ENCODE data around the gene OSBPL7.
"Not testable (repeated sequence)": the region's sequence is repeated elsewhere in the genome, so short reads cannot be mapped to it uniquely, and the experiment has no call there.

OSBPL7 gene

DNA sequence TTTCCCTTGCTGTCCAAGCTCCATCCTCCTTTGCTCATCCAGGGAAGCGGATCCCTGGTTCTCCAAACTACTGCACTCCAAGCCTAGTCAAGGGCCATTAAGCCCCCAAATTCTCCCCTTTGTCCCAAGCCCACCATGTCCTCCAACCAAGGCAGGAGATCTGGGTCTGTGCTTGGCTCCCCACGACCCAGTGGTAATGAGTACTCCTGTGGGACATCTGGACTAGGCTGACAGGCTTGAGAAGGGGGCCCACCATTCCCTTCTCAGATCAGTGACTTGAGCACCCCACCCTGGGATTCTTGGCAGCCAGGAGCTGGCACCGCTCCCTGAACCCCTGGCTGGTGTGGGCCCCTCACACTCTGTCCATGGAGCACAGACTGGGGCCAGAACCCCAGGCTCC lies 17.1 kb downstream of the OSBPL7 start:
- no peak for DNase-seq

DNA sequence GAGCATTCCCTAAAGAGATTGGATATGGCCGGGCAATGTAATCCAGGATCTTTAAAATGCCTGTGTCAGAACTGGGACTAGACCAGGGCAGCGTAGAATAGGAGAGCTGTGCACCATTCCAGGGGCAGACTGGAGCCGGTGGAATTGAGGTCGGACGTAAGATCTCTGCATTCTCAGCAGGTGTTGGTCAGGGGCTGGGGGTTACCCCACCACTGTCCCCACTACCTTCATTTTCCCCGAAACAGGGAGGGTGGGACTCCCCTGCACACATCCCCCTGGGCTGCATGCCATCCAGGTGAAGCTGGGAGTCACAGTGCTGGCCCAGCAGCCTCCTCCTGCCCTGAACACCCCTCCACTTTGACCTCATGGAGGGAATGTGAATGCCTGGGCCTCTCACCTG lies 17.8 kb downstream of the OSBPL7 start:
- no peak for DNase-seq

GRCh38 chr17:47803201-47803600 lies 18.4 kb downstream of the OSBPL7 start:
- DNase-seq: no peak

GRCh38 chr17:47802341-47803022 lies 19.1 kb downstream of the OSBPL7 start:
- DNase-seq: peak; percentile 59

- no peak for DNase-seq
Observed at GRCh38 chr17:47801906-47802305, 19.7 kb downstream of the OSBPL7 start.

- DNase-seq: no peak
Observed at GRCh38 chr17:47801176-47801765, 20.3 kb downstream of the OSBPL7 start.

DNA sequence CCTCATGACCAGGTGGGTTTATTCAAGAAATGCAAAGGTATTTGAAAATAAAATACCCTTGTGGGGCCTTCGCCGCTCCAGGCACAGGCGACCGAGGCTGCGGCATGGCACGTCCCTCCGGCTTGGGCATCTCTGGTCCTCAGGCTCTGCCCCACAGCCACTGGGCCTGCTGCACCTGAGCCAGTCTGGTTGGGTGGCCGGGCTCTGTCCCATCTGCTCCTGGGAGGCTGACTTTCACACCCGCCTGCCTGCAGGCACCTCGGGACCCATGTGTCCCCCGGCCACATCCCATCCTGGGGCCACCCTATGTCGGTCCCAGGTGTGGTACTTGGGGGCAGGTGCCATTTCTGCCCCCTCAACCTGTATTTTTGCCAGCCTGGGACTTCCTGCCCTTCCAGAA lies 20.9 kb downstream of the OSBPL7 start:
- DNase-seq: no peak

DNA sequence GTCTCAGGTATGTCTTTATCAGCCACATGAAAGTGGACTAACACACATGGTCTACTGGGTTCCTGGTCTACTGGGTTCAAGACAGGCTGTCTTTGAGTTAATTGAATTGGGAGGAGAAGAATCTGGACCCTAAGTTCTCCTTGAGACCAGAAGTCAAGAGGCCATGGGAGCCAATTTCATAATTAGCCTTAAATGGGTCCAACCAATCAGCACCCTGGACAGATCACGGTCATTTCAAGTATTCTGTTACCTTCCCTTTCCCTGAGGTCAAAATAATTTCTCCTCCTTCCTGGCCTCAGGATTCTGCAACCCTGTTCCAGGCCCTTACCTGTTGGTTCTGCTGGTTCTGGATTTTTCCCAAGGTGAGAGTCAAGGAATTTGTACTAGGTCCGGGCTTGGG lies 23.8 kb downstream of the OSBPL7 start:
- DNase-seq: no peak

GRCh38 chr17:47792979-47793378 lies 28.6 kb downstream of the OSBPL7 start:
- no peak for DNase-seq

DNA sequence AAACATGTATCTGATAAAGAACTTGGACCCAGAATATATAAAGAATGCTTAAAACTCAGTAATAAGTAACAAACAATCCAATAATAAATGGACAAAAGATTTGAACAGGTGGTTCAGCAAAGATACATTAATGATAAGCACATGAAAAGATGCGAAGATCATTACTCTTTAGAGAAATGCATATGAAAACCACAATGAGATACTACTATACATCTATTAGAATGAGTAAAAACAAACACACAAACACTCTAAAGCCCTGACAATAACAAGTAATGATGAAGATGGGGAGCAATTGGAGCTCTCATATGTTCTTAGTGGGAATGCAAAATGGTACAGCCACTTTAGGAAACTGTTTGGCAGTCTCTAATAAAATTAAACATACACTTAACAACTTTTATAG lies 29.1 kb downstream of the OSBPL7 start:
- no peak for DNase-seq

GRCh38 chr17:47791025-47791424 lies 30.6 kb downstream of the OSBPL7 start:
- DNase-seq: no peak

DNA sequence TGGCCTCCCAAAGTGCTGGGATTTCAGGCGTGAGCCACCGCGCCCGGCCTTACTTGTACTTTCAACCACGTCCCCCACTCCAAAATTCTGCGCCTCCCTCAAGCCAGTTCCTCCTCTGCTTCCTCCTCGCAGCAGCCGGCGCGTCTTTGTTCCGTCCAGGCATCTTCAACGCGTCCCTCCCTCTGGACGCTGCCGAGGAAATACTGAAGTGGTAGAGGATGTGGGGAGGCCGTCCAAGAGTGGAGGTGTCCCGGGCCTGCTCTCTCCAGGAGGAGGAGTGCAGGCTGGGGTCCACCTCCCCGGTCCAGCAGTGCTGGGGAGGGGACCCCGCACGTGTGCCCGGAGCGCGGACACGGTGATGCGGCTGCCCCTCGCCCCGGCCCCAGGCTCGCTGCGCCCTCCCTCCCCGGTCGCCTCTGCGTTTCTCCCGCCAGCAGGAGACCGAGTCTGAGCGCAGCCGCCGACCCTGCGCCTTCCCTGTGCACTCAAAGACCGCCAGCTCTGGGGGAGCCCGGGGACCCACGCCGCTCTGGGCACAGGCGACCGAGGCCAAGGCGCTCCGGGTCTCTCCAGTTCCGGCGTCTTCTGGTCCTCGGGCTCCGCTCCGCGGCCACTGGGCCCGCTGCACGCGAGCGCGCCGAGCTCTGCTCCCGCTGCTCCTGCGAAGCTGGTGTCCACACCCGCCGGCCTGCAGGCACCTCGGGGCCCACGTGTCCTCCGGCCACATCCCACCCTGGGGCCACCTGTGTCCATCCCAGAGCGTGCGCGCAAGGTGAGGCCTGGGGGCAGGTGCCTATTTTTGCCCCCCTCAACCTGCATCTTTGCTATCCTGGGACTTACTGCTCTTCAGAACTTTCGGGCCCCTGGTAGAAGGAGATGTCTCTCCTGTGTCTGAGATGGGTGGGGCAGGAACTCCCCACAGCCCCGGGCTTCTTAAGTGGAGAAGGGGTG lies 31.7 kb downstream of the OSBPL7 start:
- DNase-seq: peak; percentile 63

DNA sequence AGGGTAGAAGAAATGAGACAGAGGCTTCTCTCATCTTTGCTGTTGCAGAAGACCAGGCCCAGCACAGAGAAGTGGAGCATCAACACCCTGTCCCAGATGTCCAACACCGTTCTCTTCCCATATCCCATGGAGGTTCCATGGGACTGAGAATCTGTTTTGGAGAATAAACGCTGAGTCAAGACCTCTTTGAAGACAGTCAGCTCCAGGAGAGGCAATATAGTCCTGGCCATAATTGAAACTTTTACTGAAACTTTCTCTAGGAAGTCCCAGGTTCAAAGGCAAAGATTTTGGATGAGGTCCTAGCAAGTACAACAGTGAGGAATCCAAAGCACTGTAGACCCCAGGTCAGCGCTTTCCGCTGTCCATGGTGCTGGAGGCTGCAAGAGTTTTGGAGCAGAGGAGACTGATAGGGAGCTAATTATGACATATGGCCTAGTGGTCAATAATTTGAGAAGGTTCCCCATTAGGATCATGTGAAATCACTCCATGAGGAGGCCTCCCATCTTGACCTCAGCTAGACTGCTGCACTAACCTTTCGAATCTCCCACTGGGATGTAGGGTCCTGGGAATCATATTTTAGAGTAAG lies 36.0 kb downstream of the OSBPL7 start:
- no peak for DNase-seq

DNA sequence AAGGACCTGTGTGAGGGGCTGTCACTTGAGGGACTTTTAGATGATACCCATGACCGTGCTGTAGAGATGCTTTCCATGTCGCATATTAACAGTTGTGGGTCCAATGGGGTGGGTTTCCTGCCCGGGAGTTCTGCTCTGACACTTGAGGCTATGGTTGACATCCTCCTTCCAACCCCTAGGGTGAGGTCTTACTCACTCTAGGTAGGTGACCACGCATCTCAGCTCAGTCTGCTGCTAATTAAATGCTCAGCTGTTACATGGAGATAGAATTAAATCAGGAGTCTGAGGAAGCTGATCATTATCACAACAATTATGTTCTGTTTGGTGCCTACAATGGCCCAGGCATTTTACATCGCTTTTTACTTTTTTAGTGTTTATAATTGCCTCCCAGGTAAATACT lies 40.2 kb downstream of the OSBPL7 start:
- no peak for DNase-seq

DNA sequence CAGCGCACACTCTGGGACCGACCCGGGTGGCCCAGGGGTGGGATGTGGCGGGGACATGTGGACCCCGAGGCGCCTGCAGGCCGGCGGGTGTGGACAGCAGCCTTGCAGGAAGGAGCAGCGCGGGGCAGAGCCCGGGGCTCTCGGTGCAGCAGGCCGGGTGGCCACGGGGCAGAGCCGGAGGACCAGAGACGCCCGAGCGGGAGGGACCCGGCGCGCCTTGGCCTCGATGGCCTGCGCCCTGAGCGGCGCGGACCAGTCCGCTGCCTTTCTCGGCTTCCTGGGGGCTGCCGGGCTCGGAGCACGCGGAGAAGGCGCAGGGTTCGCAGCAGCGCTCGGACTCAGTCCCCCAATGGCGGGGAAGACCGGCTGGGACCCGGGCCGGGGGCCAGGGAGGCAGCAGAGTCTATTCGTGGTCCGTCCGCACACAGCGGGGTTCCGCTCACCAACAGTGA lies 43.4 kb downstream of the OSBPL7 start:
- DNase-seq: no peak

- DNase-seq: peak; percentile 16
Observed at GRCh38 chr17:47776330-47777197, 45.0 kb downstream of the OSBPL7 start.

DNA sequence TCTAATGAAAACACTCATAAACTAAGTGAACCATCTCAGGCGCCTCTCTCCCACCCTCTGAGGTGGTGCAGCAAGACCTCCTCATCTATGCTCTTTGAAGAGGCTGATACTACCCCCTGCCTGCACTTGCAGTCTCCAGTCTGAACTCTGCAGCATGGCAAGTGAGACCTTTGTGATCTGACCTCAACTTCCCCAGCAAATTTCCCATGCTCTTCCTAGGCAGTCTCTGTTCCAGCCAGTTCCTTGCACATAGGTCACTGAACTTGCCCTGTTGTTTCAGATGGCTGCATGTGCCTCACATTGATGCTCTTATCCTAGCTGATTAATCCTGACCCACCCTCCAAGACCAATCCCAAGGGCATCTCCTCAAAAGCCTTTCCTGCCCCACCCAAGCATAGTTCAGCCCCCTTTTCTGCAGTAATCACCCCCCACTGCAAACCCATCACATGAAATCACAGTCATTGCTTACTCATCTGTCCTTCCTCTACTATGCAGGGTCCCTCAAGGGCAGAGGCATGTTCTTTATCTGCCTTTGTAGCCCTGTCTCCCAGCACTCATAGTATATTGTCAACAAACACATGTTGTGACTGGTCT lies 46.5 kb downstream of the OSBPL7 start:
- no peak for DNase-seq

DNA sequence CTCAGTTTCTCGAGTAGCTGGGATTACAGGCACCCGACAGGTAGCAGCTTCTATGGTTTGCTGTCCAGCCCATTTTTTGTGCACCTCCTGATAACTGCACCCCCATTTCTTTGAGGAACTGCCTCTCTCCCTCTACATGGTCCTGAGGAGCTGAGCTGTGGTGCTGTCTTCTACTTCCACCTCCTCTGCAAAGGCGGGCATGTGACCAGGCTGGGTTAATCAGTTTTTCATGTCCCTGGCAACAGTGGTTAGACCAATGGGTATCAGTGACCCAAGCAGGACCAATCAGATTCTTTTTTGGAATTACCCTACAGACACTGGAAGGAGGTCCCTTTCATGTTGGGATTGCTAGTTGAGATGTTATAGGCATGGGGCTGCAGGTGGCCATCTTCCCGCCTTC lies 47.3 kb downstream of the OSBPL7 start:
- DNase-seq: no peak

- not testable (repeated sequence) for DNase-seq
Observed at GRCh38 chr17:47773649-47774048, 47.9 kb downstream of the OSBPL7 start.

DNA sequence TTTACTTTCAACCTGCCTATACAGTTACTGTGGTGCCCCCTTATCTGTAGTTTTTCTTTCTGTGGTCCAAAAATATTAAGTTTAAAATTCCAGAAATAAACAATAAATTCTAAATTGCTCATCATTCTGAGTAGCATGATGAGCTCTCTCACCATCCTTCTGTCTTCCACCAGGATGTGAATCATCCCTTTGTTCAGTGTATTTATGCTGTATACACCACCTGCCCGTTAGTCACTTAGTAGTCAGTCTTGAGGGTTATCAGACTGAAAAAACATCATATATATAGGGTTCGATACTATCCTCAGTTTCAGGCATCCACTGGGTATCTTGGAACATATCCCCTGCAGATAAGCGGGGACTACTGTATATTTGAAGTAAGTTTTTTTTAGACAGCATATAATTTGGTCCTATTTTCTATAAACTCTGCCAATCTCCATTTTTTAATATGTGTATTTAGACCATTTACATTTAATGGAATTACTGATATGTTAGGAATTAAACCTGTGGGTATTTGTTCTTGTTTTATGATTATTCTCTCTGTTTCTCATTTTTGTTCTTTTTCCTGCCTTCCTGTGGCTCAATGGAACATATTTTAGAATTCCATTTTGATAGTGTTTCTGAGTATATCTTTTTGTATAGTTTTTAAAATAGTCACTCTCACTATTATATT lies 57.5 kb downstream of the OSBPL7 start:
- no peak for DNase-seq

GRCh38 chr17:47762728-47763127 lies 58.9 kb downstream of the OSBPL7 start:
- DNase-seq: no peak

All from activated naive CD4-positive, alpha-beta T cell treated with Interleukin-2 at 50 U/mL for 16 hours (primary cell).